ENCODE data around the gene IRF4. TPM values are rescaled to one million over a fixed set of nuclear protein-coding genes. Genes with fewer than 3 reads are reported as not detected.

IRF4 gene
- total RNA-seq, 4 donors from 2014 or later: 4.5 to 17.0 (median 10.1) TPM

DNA sequence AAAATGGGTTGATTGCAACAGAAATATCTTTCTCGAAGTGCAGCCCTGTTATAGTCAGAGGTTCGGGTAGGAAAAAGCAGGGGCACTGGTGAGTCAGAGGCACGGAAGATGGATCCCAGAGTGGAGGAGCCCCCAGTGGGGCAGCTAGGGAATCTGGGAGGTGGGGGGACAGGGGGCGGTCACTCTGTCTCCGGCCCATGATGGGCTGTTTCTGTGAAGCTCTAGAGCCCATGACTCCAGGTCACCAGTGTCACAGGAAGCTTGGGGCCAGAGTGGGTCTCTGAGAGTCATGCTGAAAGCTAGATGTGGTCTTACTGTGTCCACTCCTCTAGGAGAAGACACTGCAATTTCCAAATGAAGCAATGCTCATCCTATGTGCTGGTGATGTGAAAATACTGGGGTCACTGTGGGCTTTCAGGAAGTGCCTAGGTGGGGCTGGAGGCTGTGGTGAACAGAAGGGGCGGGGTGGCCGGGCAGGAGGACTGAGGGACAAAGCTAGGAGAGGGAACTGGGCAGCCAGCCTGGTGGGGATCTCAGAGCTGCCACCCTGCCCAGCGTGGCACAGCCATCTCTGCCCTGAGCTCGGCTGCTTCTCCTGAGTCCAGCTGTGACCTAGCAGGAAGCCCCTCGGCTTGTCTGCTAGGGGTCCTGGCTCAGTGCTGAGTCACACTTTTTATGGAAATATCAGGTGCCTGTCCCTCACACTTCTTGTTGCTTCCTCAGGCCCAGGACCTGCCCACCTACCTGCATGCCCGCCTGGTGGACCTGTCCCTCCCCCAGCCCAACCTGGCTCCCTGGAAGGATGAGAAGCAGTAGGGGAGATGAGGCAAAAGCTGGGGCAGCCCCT is 54.2 kb downstream of the IRF4 start:
- TF ChIP-seq, protein P1, sequence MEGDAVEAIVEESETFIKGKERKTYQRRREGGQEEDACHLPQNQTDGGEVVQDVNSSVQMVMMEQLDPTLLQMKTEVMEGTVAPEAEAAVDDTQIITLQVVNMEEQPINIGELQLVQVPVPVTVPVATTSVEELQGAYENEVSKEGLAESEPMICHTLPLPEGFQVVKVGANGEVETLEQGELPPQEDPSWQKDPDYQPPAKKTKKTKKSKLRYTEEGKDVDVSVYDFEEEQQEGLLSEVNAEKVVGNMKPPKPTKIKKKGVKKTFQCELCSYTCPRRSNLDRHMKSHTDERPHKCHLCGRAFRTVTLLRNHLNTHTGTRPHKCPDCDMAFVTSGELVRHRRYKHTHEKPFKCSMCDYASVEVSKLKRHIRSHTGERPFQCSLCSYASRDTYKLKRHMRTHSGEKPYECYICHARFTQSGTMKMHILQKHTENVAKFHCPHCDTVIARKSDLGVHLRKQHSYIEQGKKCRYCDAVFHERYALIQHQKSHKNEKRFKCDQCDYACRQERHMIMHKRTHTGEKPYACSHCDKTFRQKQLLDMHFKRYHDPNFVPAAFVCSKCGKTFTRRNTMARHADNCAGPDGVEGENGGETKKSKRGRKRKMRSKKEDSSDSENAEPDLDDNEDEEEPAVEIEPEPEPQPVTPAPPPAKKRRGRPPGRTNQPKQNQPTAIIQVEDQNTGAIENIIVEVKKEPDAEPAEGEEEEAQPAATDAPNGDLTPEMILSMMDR (IDR thresholded peaks at IDR 0.05; ENCODE audit: low read depth): no peak

DNA sequence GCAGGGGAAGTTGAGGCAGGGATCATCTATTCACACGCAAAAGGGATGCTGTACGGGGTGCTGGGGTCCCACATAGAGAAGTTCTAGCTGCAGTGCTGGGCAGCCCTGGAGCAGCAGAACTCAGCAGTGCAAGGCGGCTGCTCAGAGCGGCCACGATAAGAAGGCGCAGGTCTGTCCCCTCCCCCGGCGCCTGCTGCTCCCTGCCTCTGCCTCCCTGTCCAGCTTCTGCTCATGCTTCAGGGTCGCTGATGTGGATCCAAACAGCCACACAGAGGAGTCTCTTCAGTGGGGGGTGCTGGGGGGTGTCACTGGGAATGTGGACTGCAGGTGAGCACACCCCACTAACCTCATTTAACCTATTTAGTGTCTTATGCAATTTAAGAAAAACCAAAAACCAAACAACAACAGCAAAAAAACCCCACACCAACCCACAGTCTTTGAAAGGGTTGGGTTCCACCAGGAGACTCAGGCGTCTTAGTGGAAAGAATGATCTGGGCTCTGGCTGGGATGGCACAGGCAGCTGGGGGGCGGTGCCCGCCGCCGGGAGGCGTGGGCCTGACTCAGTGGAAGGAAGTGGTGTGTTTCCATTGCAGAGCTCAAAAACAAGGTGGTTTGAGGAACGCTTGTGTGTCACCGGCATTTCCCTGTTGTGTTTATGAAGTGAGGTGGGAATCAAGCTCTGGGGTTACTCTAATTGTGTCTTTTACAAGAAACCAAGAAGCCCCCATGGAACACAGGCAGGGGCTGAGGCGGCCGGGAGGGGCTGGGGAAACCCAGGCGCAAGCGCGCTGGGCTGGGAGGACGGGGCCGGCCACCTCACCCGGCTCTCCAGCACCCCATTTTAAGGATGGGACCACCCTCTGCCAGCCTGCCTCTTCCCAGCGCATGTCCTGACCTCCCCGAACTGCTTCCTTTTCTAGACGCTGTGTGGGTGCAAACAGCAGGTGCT is 55.1 kb downstream of the IRF4 start:
- TF ChIP-seq, protein P1 (IDR thresholded peaks at IDR 0.05; ENCODE audit: low read depth): no peak

DNA sequence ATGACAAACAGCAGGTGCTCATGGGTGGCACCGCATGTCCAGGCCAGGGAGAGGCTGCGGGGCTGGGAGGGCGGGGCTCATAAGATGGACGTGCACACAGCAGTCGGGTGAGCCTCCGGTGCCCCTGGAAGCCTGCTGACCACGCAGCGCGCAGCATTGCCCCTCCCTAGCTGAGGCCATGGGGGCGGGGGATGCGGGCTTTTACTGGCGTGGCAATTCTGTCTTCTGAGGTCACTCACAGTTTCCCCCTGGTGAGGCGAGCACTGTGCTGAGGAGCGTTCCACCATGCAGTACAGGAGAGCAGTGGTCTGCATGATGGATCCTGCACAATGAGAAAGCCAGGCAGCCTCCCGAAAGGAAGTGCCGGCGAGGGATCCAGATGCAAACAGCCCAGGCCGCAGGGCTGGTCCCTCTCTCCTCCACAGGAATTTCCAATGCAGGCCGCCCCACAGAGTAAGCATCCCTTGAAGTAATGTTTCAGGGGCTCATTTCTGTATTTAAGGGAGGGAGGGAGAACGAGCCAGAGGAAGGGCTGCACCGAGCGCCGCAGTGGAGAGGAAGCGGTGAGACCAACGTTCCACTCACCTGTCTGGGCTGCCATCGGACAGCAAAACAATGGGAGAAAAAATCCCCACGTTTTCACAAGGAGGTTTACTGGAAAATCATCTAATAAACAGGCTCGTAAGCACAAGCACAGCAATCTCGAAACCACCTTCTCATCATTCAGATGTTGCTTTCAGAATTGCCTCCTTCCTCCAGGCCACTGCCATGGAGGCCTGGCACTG is 56.0 kb downstream of the IRF4 start:
- TF ChIP-seq, protein P1 (IDR thresholded peaks at IDR 0.05; ENCODE audit: low read depth): no peak

DNA sequence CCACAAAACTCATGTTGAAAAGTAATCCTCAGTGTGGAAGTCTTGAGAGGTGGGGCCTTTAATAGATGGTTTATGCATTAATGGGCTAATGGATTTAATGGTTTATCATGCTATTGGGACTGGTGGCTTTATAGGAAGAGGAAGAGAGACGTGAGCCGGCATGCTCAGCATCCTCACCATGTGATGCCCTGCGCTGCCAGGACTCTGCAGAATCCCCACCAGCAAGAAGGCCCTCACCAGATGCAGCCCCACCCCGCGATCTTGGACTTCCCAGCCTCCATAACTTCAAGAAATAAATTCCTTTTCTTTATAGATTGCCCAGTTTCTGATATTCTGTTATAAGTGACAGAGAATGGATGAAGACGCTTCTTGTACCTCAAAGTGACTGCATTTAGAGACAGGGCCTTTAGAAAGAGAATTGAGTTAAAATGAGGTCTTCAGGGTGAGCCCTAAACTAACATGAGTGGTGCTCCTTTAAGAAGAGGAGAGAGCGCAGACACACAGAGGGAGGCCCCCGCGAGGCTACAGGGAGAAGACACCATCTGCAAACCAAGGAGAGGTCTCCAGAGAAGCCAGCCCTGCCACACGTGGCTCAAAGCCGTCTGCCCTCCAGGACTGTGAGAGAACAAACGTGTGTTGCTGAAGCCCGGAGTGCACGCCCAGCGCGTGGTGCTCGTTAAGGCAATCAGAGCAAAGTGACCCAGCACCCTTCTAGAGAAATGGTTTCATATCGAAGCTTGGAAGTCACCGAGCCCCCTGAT is 56.9 kb downstream of the IRF4 start:
- TF ChIP-seq, protein P1 (IDR thresholded peaks at IDR 0.05; ENCODE audit: low read depth): no peak

DNA sequence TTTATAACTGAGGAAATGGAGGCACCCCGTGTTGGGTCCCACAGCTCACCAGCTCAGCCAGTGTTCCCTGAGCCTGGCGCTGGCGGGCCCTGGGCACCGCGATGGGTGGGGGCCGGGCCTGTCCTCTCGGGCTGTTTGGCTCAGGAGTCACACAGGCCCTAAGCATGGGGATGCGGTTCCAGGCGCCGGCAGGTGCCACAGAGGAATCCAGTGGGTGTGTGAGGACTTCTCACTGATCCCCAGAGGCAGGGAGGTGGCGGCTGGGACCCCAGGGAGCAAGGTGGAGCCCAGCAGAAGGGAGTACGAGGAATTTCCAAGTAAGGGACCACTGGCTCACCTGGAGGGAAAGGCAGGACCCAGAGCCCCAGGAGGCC is 57.5 kb downstream of the IRF4 start:
- TF ChIP-seq, protein P1 (IDR thresholded peaks at IDR 0.05; ENCODE audit: low read depth): no peak

DNA sequence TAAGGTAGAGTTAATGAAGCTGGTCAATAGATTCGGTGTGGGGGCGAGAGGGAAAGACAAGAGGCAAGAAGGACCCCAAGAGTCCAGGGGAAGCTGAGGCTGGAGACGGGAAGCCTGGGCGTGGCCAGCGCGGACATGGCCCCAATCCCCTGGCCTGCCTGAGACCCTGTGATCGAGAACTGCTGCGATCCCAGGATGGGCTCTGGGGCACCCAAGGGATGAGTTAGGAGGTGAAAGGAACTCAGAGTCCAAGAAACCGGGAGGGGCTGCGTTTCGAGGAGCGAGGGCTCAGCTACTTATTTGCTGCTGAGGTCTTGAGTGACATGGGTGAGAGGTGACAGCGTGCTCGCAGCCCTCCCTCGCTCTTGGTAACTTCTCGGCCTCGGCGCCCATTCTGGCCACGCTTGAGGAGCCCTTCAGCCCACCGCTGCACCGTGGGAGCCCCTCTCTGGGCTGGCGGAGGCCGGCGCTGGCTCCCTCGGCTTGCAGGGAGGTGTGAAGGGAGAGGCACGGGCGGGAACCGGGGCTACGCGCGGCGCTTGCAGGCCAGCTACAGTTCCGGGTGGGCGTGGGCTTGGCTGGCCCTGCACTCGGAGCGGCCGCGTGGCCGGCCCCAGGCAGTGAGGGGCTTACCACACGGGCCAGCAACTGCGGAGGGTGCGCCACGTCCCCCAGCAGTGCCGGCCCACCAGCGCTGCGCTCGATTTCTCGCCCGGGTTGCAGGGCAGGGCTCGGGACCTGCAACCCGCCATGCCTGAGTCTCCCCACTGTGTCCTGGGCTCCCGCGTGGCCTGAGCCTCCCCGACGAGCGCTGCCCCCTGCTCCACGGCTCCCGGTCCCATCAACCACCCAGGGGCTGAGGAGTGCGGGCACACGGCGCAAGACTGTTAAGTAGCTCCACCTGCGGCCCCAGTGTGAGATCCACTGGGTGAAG is 58.2 kb downstream of the IRF4 start:
- TF ChIP-seq, protein P1 (IDR thresholded peaks at IDR 0.05; ENCODE audit: low read depth): no peak

Measured in subcutaneous adipose tissue (tissue), 4 donors.